Endothelial cell of umbilical vein (primary cell): Measurements from ENCODE around the gene MED27. TPM values are rescaled to one million over a fixed set of nuclear protein-coding genes. Genes with fewer than 3 reads are reported as not detected.

Source experiments
- BruUV-seq: library from RNA; stranded (reverse); fragments of 400-500 nt; replicated peaks from 2 replicates; lab custom pipeline; 2021; lab: Mats Ljungman, UMichigan
- CTCF ChIA-PET: fragments of 300-600, 350-600 bp; sonication (Branson Sonifier 250); formaldehyde crosslinking; loops from one replicate; lab custom pipeline; 2021; ENCODE audit warnings: antibody characterized with exemption, inconsistent platforms; lab: Charles Lee
- POLR2A ChIA-PET: fragments of 300-600, 350-600 bp; sonication (Branson Sonifier 250); formaldehyde crosslinking; loops from one replicate; lab custom pipeline; 2021; ENCODE audit warnings: antibody characterized with exemption, inconsistent platforms; lab: Charles Lee
- DNase-seq: peaks from one replicate; pipeline ENCODE4 v3.0.0-alpha.2; 2011; ENCODE audit warnings: low read depth, low spot score
- FAIRE-seq: peaks from 2 replicates; lab custom pipeline; 2011; peaks lifted over from hg19 to GRCh38; lab: Jason Lieb, UNC
- H2AFZ ChIP-seq: 2 replicates; pipeline ENCODE4 v1.6.0; 2012; ENCODE audit warnings: low read depth, low read length, control low read depth, inconsistent platforms
- H3K27ac ChIP-seq: 2 replicates; pipeline ENCODE4 v1.5.1; 2011; ENCODE audit warnings: low read depth, mild to moderate bottlenecking, control low read depth, low read length, moderate library complexity; ENCODE audit not compliant: insufficient read depth
- H3K27me3 ChIP-seq, 2 experiments: 2 replicates each; pipeline versions ENCODE4 v1.6.0 to v1.6.1; 2011; ENCODE audit warnings: low read length in 2 of 2, mixed read lengths in 1 of 2; ENCODE audit not compliant: control insufficient read depth in 2 of 2, insufficient read depth in 2 of 2
- H3K36me3 ChIP-seq, 2 experiments: 2 replicates in 1 of 2; 3 replicates in 1 of 2; pipeline ENCODE4 v1.5.1; 2011; ENCODE audit warnings: low read length in 2 of 2, mild to moderate bottlenecking in 1 of 2, moderate library complexity in 1 of 2; ENCODE audit not compliant: control insufficient read depth in 2 of 2, insufficient read depth in 2 of 2; ENCODE audit errors: extremely low read depth in 1 of 2
- H3K4me1 ChIP-seq: 3 replicates; pipeline ENCODE4 v1.5.1; 2011; ENCODE audit warnings: mild to moderate bottlenecking, low read length; ENCODE audit not compliant: control insufficient read depth, insufficient read depth; ENCODE audit errors: extremely low read depth
- H3K4me2 ChIP-seq: 2 replicates; pipeline ENCODE4 v1.6.1; 2011; ENCODE audit warnings: low read length, control low read depth, mixed read lengths; ENCODE audit not compliant: insufficient read depth
- H3K4me3 ChIP-seq, 3 experiments: fragments of 200-600 bp in 1 of 3; sonication (generic), shearing (Covaris generic) in 1 of 3; replicated peaks in 1 of 3; 2 replicates each; pipeline ENCODE4 v1.5.1; 2011 to 2016; ENCODE audit warnings: control low read depth in 3 of 3, low read length in 3 of 3, mild to moderate bottlenecking in 2 of 3, inconsistent platforms in 1 of 3, low read depth in 1 of 3, moderate library complexity in 1 of 3; ENCODE audit not compliant: insufficient read depth in 1 of 3
- H3K79me2 ChIP-seq: 2 replicates; pipeline ENCODE4 v1.6.0; 2012; ENCODE audit warnings: low read length, inconsistent platforms; ENCODE audit not compliant: control insufficient read depth, insufficient read depth
- H3K9ac ChIP-seq: replicated peaks from 2 replicates; pipeline ENCODE3; 2011; ENCODE audit warnings: low read length, control low read depth; ENCODE audit not compliant: insufficient read depth; ENCODE audit errors: extremely low read depth
- H3K9me1 ChIP-seq: replicated peaks from 3 replicates; pipeline ENCODE4 v1.6.0; 2011; ENCODE audit warnings: mild to moderate bottlenecking, low read length; ENCODE audit not compliant: control insufficient read depth, insufficient read depth; ENCODE audit errors: extremely low read depth
- H3K9me3 ChIP-seq: replicated peaks from 2 replicates; pipeline ENCODE4 v1.5.1; 2012; ENCODE audit warnings: low read length, inconsistent platforms; ENCODE audit not compliant: control insufficient read depth, insufficient read depth
- H4K20me1 ChIP-seq: replicated peaks from 2 replicates; pipeline ENCODE3; 2011; ENCODE audit warnings: mild to moderate bottlenecking, low read length; ENCODE audit not compliant: control insufficient read depth, insufficient read depth; ENCODE audit errors: extremely low read depth
- CTCF ChIP-seq, 2 donors: IDR thresholded peaks; 1 replicate in 1 of 2; 2 replicates in 1 of 2; pipeline ENCODE4 v1.5.1; 2011; ENCODE audit warnings: low read length in 2 of 2, mild to moderate bottlenecking in 2 of 2, moderate library complexity in 2 of 2, control low read depth in 1 of 2, inconsistent platforms in 1 of 2, low read depth in 1 of 2; ENCODE audit not compliant: insufficient read depth in 1 of 2; ENCODE audit errors: extremely low read depth in 1 of 2
- EZH2 ChIP-seq: IDR thresholded peaks from 2 replicates; pipeline ENCODE4 v1.6.1; 2012; ENCODE audit warnings: borderline replicate concordance, low read depth, mild to moderate bottlenecking, moderate library complexity, low read length, inconsistent platforms; ENCODE audit not compliant: severe bottlenecking
- FOS ChIP-seq: IDR thresholded peaks from 2 replicates; pipeline ENCODE4 v1.6.1; 2011; ENCODE audit warnings: mild to moderate bottlenecking, low read length, moderate library complexity, borderline replicate concordance; ENCODE audit not compliant: insufficient read depth
- GATA2 ChIP-seq: IDR thresholded peaks from 2 replicates; pipeline ENCODE4 v1.7.0; 2011; ENCODE audit warnings: low read depth, mild to moderate bottlenecking, moderate library complexity, mixed read lengths, low read length; ENCODE audit not compliant: insufficient read length, insufficient read depth
- JUN ChIP-seq: IDR thresholded peaks from 2 replicates; pipeline ENCODE4 v1.6.1; 2011; ENCODE audit warnings: borderline replicate concordance, low read depth; ENCODE audit not compliant: insufficient read length, insufficient read depth
- MAX ChIP-seq: IDR thresholded peaks from 2 replicates; pipeline ENCODE4 v1.6.1; 2011; ENCODE audit not compliant: insufficient read depth, insufficient read length
- MYC ChIP-seq: IDR thresholded peaks from one replicate; pipeline ENCODE4 v1.6.1; 2011; ENCODE audit warnings: mild to moderate bottlenecking, low read depth, low read length
- POLR2A ChIP-seq: IDR thresholded peaks from 2 replicates; pipeline ENCODE4 v1.6.1; 2012; ENCODE audit warnings: low read depth, mild to moderate bottlenecking, control low read depth, low read length
- POLR2AphosphoS5 ChIP-seq: IDR thresholded peaks from 2 replicates; pipeline ENCODE4 v1.6.1; 2012; ENCODE audit warnings: low read depth, mild to moderate bottlenecking, control low read depth, low read length, moderate library complexity; ENCODE audit not compliant: insufficient read depth
- dilution Hi-C: fragments of 300-500 bp; cut with MboI; formaldehyde crosslinking; loops from one replicate; pipeline ENCODE4 v1.15.0; 2019; ENCODE audit warnings: low sequenced_read_pairs; ENCODE audit not compliant: extremely low pct_ligation_motif_present
- intact Hi-C: fragments of 100-400 bp; cut with micrococcal nuclease; formaldehyde crosslinking; loops from one replicate; pipeline ENCODE4 v1.10.0; 2022
- polyA plus RNA-seq, 4 experiments: library from polyadenylated mRNA; depleted of rRNA in 3 of 4; stranded (reverse) in 3 of 4; unstranded in 1 of 4; fragments of >200 nt; gene quantifications; 2 replicates each; pipeline versions ENCODE4 v1.2.1 to v1.2.3, GENCODE V29; 2011 to 2012; ENCODE audit warnings: missing spikeins in 1 of 4
- total RNA-seq: library from RNA; stranded (reverse); gene quantifications from 2 replicates; pipeline ENCODE4 v1.2.3, GENCODE V29; 2021

The MED27 gene
- total and polyA plus RNA-seq, 2 donors (not counting 3 experiments of a cell fraction or from before 2014, with no cell fraction given) = 27.9 to 47.8 TPM

- TF ChIP-seq JUN = no peak
- TF ChIP-seq POLR2A = no peak
- no peak for TF ChIP-seq MAX
- TF ChIP-seq EZH2 = no peak
- no peak for TF ChIP-seq FOS
- TF ChIP-seq MYC = no peak
- no peak for TF ChIP-seq POLR2AphosphoS5
- TF ChIP-seq CTCF (IDR thresholded peaks at IDR 0.05; ENCODE audit: extremely low read depth in 1 of 2, insufficient read depth in 1 of 2, low read depth in 1 of 2, low read length in 2 of 2) = no peak
- no peak for TF ChIP-seq GATA2
- Histone ChIP-seq H3K9me3 (no peaks in the 10 kb centered on the region), H3K36me3 (peaks cover 0 to 4% of the 10 kb centered on the region in 2 experiments), H3K9me1 (no peaks in the 10 kb centered on the region), H3K4me2 (no peak overlapping the region), H3K27ac (no peak overlapping the region), H3K4me1 (no peaks in the 10 kb centered on the region), H3K9ac (no peak overlapping the region), H3K27me3 (no peaks in the 10 kb centered on the region), H4K20me1 (no peaks in the 10 kb centered on the region), H2AFZ (no peak overlapping the region), H3K4me3 (no peak overlapping the region), H3K79me2 (no peaks in the 10 kb centered on the region)
- POLR2A ChIA-PET = no interaction called here
- BruUV-seq = no TSS peak
- intact Hi-C loops = no loop called here
- CTCF ChIA-PET = no interaction called here
- FAIRE-seq (no peak), DNase-seq (no peak)
- dilution Hi-C loops = no loop called here
Observed at GRCh38 chr9:131860430-131860829, 219.2 kb downstream of the MED27 start.
